Tibial nerve (tissue), 4 donors: ENCODE results near the gene ZNF74. TPM values are rescaled to one million over a fixed set of nuclear protein-coding genes. Genes with fewer than 3 reads are reported as not detected.
"Not testable (repeated sequence)": the region's sequence is repeated elsewhere in the genome, so short reads cannot be mapped to it uniquely, and the experiment has no call there.

Source experiments
- DNase-seq, 2 donors: peaks; one replicate each; pipeline ENCODE4 v3.0.0-alpha.2; 2019; ENCODE audit warnings: low spot score in 2 of 2
- H3K27ac ChIP-seq, 4 donors: fragments of 200-600 bp; sonication (generic) in 3 of 4; one replicate each; pipeline ENCODE4 v1.5.1; 2017 to 2019; ENCODE audit warnings: mild to moderate bottlenecking in 1 of 4
- H3K27me3 ChIP-seq, 2 donors: fragments of 200-600 bp; sonication (generic) in 1 of 2; one replicate each; pipeline versions ENCODE4 v1.5.1 to v1.6.0; 2017 to 2019
- H3K36me3 ChIP-seq, 3 donors: fragments of 200-600 bp; sonication (generic); one replicate each; pipeline ENCODE4 v1.5.1; 2018 to 2019
- H3K4me1 ChIP-seq, 4 donors: fragments of 200-600 bp; sonication (generic) in 3 of 4; one replicate each; pipeline ENCODE4 v1.5.1; 2017 to 2019
- H3K4me3 ChIP-seq, 4 donors: fragments of 200-600 bp; sonication (generic) in 3 of 4; one replicate each; pipeline ENCODE4 v1.5.1; 2017 to 2019; ENCODE audit warnings: mild to moderate bottlenecking in 1 of 4, moderate library complexity in 1 of 4
- H3K9me3 ChIP-seq, 4 donors: fragments of 200-600 bp; sonication (generic) in 3 of 4; one replicate each; pipeline ENCODE4 v1.5.1; 2017 to 2019
- CTCF ChIP-seq, 5 experiments: fragments of 200-600 bp in 3 of 5; fragments of 450-650 bp in 2 of 5; sonication (generic) in 3 of 5; IDR thresholded peaks; one replicate each; pipeline ENCODE4 v1.5.1; 2016 to 2019; ENCODE audit warnings: antibody characterized with exemption in 5 of 5, mild to moderate bottlenecking in 3 of 5, moderate library complexity in 2 of 5
- EP300 ChIP-seq, 2 donors: sonication (generic); formaldehyde crosslinking; IDR thresholded peaks; one replicate each; pipeline ENCODE4 v1.6.1; 2017; ENCODE audit warnings: antibody characterized with exemption in 2 of 2, mild to moderate bottlenecking in 1 of 2
- POLR2A ChIP-seq, 2 donors: fragments of 450-650 bp; IDR thresholded peaks; one replicate each; pipeline ENCODE4 v1.6.1; 2017; ENCODE audit warnings: antibody characterized with exemption in 2 of 2, mild to moderate bottlenecking in 2 of 2, moderate library complexity in 2 of 2
- WGBS, 2 donors: methylation state at CpG; one replicate each; pipeline ENCODE4 v1.1.5; 2018; 5-methylcytosine and 5-hydroxymethylcytosine counted together
- total RNA-seq, 4 donors: library from RNA; depleted of rRNA; stranded (reverse); fragments of >200 nt; gene quantifications; one replicate each; pipeline ENCODE4 v1.1.0, GENCODE V29; 2016

ZNF74 gene
- total RNA-seq, 4 donors from 2014 or later, result 8.7 to 13.5 (median 10.2) TPM

- H3K27ac ChIP-seq, result no peak overlapping the region
- TF ChIP-seq EP300 (IDR thresholded peaks at IDR 0.05), result no peak
- no peak for TF ChIP-seq CTCF (IDR thresholded peaks at IDR 0.05)
- no peak for TF ChIP-seq POLR2A (IDR thresholded peaks at IDR 0.05)
- H3K9me3 ChIP-seq, result no peaks in the 10 kb centered on the region
- 80 to 83% methylated on average over 4 of the region's 4 CpGs for WGBS, 2 donors
- DNase-seq, result no peak
- peaks cover 0 to 5% of the 10 kb centered on the region in 2 donors for H3K27me3 ChIP-seq
- no peak overlapping the region for H3K4me3 ChIP-seq
- no peaks in the 10 kb centered on the region for H3K36me3 ChIP-seq
- H3K4me1 ChIP-seq, result no peaks in the 10 kb centered on the region
Observed at GRCh38 chr22:20378110-20378509, 15.8 kb upstream of the ZNF74 start.

GRCh38 chr22:20378684-20379083 lies 15.3 kb upstream of the ZNF74 start:
- 92% methylated on average over 5 of the region's 5 CpGs for WGBS, 2 donors
- H3K27ac ChIP-seq, DNase-seq, H3K4me1 ChIP-seq, H3K4me3 ChIP-seq, H3K36me3 ChIP-seq, H3K9me3 ChIP-seq, H3K27me3 ChIP-seq: not testable (repeated sequence)

- no peak for DNase-seq
- Histone ChIP-seq H3K27me3 (peaks cover 0 to 17% of the 10 kb centered on the region in 2 donors), H3K4me1 (no peaks in the 10 kb centered on the region), H3K4me3 (no peak overlapping the region), H3K9me3 (no peaks in the 10 kb centered on the region), H3K36me3 (no peaks in the 10 kb centered on the region), H3K27ac (no peak overlapping the region)
- TF ChIP-seq CTCF (IDR thresholded peaks at IDR 0.05), result no peak
- no peak for TF ChIP-seq EP300 (IDR thresholded peaks at IDR 0.05)
- no peak for TF ChIP-seq POLR2A (IDR thresholded peaks at IDR 0.05)
- WGBS, 2 donors, result 30 to 44% methylated on average over 1 of the region's 1 CpG
Observed at GRCh38 chr22:20380486-20380885, 13.5 kb upstream of the ZNF74 start.

- Histone ChIP-seq H3K27me3 (peaks cover 0 to 37% of the 10 kb centered on the region in 2 donors), H3K4me1 (no peaks in the 10 kb centered on the region), H3K4me3 (no peak overlapping the region), H3K27ac (no peak overlapping the region), H3K36me3 (no peaks in the 10 kb centered on the region), H3K9me3 (no peaks in the 10 kb centered on the region)
- TF ChIP-seq CTCF (IDR thresholded peaks at IDR 0.05) (no peak), POLR2A (IDR thresholded peaks at IDR 0.05) (no peak)
- DNase-seq, result no peak
- 85 to 92% methylated on average over 9 of the region's 9 CpGs for WGBS, 2 donors
Observed at GRCh38 chr22:20383538-20383937, 10.4 kb upstream of the ZNF74 start.

GRCh38 chr22:20384171-20384570 lies 9.8 kb upstream of the ZNF74 start:
- H3K4me1 ChIP-seq, result no peaks in the 10 kb centered on the region
- no peak overlapping the region for H3K4me3 ChIP-seq
- TF ChIP-seq POLR2A (IDR thresholded peaks at IDR 0.05), result no peak
- no peak for TF ChIP-seq EP300 (IDR thresholded peaks at IDR 0.05)
- no peak for TF ChIP-seq CTCF (IDR thresholded peaks at IDR 0.05)
- peaks cover 0 to 37% of the 10 kb centered on the region in 2 donors for H3K27me3 ChIP-seq
- WGBS, 2 donors, result 56 to 62% methylated on average over 2 of the region's 2 CpGs
- peaks cover 0 to 2% (median 0%) of the 10 kb centered on the region in 4 donors for H3K9me3 ChIP-seq
- DNase-seq, result no peak
- H3K36me3 ChIP-seq, result no peaks in the 10 kb centered on the region
- H3K27ac ChIP-seq, result no peak overlapping the region

GRCh38 chr22:20384865-20385264 lies 9.1 kb upstream of the ZNF74 start:
- Histone ChIP-seq H3K4me3 (no peak overlapping the region), H3K27me3 (peaks cover 0 to 37% of the 10 kb centered on the region in 2 donors), H3K27ac (no peak overlapping the region), H3K9me3 (peaks cover 0 to 3% (median 0%) of the 10 kb centered on the region in 4 donors), H3K36me3 (no peaks in the 10 kb centered on the region), H3K4me1 (no peaks in the 10 kb centered on the region)
- WGBS, 2 donors, result 83 to 91% methylated on average over 6 of the region's 6 CpGs
- TF ChIP-seq POLR2A (IDR thresholded peaks at IDR 0.05) (no peak), EP300 (IDR thresholded peaks at IDR 0.05) (no peak), CTCF (IDR thresholded peaks at IDR 0.05) (no peak)
- no peak for DNase-seq
